NCI-H1105 treated with DMSO at 0.1 percent for 48 hours (cell line): ENCODE results near the gene ACOX3.
A peak's percentile ranks its signal among the peaks of the same experiment; 100 is the strongest.

Source experiments
- DNase-seq: peaks from one replicate; lab custom pipeline; 2025; lab: John Stamatoyannopoulos, UW

The ACOX3 gene

GRCh38 chr4:8404791-8405515 lies 35.6 kb downstream of the ACOX3 start:
- no peak for DNase-seq

DNA sequence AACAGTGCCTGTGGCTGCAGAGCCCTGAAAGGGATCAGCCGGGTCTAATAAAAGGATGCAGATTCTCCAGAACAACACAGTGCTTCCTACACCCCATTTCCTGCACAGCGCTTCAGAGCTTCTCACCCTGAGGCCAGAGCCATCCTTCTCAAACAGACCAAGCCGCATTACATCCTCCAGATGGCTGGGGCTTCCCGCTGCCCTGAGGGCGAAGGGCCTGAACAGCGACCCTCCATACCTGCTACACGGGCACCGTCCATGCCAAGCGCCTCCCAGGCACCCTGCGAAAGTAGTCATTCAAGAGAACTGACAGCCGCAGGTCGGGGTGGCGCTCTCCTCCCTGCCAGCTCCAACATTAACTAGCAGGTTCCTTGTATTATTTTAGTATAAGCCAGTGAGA lies 36.5 kb downstream of the ACOX3 start:
- no peak for DNase-seq

DNA sequence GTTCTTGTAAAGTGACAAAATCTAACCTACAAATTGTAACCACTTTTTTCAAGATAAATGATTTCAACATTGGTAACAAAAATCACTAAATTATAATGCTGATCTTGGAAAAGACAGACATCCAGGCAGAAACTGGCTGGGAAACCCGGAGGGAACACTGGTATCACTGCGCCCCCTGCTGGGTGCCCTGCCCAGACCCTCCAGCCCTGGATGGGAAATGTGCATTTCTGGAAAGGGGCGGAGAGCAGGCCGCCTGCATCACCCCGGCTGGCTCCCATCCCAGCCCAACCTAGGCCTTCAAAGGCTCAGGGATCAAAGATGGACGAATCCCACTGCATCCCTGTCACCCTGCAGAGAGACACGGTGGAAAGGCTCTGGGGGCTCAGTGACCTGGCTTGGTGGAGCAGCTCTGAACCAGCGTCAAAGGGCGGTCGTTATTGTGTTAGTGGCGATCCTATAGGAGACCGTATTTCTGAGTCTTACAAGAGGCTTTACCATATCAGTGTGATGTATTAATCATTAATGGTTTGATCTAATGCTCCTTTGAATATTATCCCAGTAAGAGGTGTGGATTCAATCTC lies 37.3 kb downstream of the ACOX3 start:
- peak; percentile 42 for DNase-seq

DNA sequence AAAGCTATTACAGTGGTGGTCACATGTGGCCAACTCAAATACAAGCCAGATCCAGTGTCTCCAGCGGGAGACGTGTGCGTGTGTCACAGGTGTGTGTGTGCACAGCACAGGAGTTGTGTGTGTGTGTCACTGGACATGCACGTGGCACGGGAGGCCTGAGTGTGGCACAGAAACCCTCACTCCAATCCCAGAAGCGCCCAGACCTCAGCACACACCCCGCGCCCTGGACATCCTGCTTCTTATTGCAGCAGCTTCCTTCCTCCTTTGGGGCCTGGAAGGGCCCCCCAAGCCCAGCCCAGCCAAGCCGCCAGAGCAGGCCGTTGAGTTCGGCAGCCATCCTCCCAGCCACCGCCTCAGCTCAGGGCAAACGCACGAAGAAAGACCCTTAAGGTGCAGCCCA lies 37.9 kb downstream of the ACOX3 start:
- no peak for DNase-seq

GRCh38 chr4:8402181-8402597 lies 38.3 kb downstream of the ACOX3 start:
- no peak for DNase-seq

- no peak for DNase-seq
Observed at GRCh38 chr4:8401665-8402064, 38.9 kb downstream of the ACOX3 start.

DNA sequence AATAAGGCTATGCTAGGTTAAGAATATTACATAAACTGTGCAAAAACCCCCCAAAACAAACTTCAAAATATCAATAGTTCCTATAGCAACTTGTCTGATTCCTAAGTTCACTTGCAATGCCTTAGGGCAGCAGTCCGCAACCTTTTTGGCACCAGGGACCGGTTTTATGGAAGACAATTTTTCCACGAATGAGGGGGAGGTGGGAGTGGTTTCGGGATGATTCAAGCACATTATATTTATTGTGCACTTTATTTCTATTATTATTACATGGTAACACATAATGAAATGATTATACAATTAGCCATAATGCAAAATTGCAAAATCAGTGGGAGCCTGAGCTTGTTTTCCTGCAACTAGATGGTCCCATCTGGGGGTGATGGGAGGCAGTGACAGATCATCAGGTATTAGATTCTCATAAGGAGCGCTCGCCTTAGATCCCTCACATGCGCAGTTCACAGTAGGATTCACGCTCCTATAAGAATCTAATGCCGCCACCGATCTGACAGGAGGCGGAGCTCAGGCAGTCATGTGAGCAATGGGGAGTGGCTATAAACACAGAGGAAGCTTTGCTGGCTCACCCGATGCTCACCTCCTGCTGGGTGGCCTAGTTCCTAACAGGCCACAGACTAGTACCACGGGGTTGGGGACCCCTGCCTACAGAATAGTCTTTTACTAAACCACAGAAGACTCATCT lies 39.7 kb downstream of the ACOX3 start:
- no peak for DNase-seq

DNA sequence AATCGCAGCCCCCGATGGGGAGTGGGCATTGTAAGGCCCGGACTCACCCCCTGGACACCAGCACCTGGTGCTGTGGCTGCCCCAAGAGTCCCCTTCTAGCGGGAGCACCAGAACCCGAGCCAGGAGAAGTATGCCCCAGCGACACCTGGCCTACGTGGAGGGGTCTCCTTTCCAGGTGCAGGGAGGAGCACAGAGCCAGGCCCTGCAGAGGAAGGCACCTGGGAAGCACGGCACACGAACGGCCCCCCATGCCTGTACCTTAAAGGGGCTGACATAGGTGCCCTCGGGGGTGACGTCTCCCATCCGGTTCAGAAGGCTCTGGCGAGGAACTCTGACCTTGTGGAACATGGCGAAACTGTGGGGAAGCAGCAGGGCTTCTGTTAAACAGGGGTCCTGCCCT lies 41.2 kb downstream of the ACOX3 start:
- DNase-seq = no peak

- no peak for DNase-seq
Observed at GRCh38 chr4:8398347-8398746, 42.2 kb downstream of the ACOX3 start.

GRCh38 chr4:8396762-8397406 lies 43.6 kb downstream of the ACOX3 start:
- DNase-seq = no peak

GRCh38 chr4:8395504-8396296 lies 44.8 kb downstream of the ACOX3 start:
- DNase-seq = no peak

GRCh38 chr4:8394806-8395205 lies 45.7 kb downstream of the ACOX3 start:
- no peak for DNase-seq

DNA sequence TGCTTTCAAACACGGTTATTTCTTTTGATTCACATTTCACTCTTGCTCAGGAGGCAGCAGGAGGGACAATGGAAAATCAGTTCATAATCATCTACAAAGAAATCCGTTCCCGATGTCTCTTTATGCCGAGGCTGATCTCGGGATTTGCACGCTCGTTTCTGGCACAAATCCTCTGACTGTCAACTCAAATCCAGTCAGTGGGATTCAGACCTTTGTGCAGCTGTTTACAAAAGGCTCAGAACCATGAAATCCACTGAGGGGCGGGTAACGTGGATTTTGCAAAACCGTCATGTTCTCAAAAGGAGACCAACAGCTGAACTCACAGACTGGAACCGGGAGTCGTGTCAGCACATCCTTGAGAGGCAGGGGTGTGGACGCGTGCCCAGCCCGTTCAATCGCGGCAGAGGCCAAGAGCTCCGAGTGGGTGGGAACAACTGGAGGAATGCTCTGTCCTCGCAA lies 46.4 kb downstream of the ACOX3 start:
- no peak for DNase-seq

GRCh38 chr4:8393593-8394038 lies 46.9 kb downstream of the ACOX3 start:
- no peak for DNase-seq

- DNase-seq = no peak
Observed at GRCh38 chr4:8392591-8393190, 47.8 kb downstream of the ACOX3 start.

GRCh38 chr4:8391972-8392371 lies 48.6 kb downstream of the ACOX3 start:
- no peak for DNase-seq

- no peak for DNase-seq
Observed at GRCh38 chr4:8391071-8391470, 49.5 kb downstream of the ACOX3 start.

DNA sequence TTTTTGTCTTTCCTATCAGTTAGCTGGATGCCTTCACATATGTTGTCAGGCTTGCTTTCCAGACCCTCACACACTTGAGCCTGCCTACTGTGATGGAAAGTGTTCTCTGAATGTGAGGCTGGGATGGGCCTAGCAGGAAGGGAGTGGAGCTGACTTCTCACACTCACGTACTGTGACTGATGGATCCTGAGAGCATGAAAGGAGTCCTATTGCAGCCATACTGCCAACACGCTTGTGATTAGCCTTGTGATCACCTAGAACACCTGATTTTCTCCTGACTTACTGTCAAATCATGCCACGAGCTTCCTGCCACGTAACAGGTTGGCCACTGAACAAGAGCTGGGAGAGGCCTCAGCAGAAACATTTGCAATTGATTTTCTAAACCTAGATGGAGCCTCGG lies 49.9 kb downstream of the ACOX3 start:
- no peak for DNase-seq

DNA sequence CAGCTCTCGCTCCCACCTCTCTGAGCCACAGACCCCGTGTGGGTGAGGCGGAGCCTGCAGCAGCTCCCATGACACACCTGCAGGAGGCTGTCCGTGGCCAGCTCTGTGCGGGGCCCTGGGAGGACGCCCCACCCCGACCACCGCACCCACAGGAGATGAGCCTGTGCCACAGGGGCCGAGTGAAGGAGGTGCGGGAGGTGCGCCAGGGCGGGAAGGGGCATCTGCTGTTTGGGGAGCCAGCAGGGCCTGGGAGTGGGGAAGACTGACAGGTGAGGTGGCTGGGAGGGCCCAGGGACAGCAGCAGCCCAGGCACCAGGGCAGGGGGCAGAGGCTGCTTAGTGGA lies 52.0 kb downstream of the ACOX3 start:
- no peak for DNase-seq

DNA sequence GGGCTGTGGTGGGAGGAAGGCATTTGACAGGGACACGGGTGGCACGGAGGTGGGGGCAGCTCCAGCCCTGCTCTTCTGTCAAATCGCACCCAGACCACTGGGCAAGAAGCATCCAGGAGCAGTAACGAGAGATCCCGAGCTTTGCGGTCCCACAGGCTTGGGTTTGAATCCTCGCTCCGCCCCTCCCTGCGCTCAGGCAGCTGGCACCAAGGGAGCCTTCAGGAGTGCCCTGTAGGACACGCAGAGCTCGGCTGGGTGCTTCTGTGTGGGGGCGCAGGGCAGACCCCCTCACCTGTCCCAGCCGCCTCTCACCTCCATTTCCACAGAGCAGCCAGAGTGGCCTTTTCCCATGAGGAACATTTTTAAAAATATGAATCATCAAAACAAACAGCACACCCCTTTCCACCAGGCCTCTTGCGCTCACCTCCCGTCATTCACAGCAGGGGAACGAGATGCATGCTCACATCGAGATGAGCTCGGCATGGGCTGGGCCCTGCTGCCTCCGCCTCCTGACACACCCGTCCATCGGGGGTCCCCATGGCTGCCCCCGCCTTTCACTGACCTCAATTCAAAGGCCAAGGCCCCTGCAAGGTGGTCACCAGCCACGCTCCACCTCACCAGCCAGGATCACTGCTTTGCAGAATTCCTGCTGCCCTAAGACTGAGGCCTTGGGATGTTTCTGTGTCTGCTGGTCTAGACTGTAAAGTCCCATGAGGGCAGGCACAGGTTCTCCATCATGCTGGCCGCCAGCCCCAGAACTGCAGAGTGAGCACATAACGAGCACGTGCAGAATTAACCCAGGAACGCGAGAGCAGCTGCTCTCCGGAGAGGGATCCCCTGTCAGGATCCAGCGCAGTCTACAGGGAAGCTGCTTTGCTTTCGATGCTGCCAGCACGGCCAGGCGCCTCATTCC lies 52.7 kb downstream of the ACOX3 start:
- no peak for DNase-seq

GRCh38 chr4:8387194-8387593 lies 53.3 kb downstream of the ACOX3 start:
- DNase-seq = no peak
